ENCODE data around the gene UBE2M. TPM values are rescaled to one million over a fixed set of nuclear protein-coding genes. Genes with fewer than 3 reads are reported as not detected.
"Not testable (repeated sequence)": the region's sequence is repeated elsewhere in the genome, so short reads cannot be mapped to it uniquely, and the experiment has no call there.

Gene UBE2M
- total RNA-seq, 1 donor = 54.4 TPM

GRCh38 chr19:58515259-58515658, 43.2 kb downstream of the UBE2M start:
- no peak for DNase-seq (ENCODE audit: low read depth in 2 of 3, low spot score in 2 of 3)

DNA sequence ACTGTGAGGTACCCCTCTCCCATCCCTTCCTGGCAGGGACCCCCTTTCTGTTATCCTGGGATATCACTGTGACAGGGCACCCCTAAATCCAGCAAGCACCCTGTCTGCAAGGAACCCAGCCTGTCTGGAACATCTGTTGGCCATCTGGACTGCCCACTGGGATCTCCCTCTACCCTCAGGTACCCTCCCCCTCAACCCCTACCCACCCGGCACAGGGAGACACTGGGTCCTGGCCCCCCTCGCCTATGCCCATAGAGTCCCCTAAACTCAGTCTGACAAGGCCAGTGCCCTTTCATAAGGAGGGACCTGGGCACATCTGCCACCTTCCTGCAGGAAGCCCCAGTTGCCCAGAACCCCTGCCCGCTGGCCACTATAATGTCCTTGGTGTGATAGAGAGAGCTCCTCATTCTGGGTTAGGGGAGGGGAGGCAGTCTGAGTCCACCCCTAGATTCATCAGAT, 43.8 kb downstream of the UBE2M start:
- no peak for DNase-seq (ENCODE audit: low read depth in 2 of 3, low spot score in 2 of 3)

GRCh38 chr19:58513694-58514563, 44.5 kb downstream of the UBE2M start:
- DNase-seq (ENCODE audit: low read depth in 2 of 3, low spot score in 2 of 3) = peak; percentile 92 to 97 (median 92)

DNA sequence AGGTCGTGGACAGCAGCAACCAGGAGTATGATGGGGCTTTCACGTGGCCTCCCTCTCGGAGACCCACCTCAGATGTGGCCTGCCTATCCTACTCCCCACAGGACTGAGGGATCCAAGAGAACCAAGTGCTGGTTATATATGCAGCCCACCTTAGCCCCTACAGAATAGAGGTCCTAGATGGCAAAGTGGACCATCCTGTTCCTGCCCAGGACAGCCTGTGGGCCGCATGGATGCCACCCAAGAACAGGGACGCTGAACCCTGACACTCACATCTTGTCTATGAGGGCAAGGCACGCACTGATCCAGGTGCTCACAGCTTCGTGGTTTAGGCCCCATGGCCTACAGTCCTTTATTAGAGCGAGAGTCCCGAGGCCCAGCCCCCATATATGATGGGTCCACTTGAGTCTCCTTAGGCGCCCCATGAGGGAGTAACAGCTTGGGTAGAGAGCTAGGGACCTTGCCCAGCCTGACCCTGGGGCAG, 45.2 kb downstream of the UBE2M start:
- DNase-seq (ENCODE audit: low read depth in 2 of 3, low spot score in 2 of 3) = no peak

DNA sequence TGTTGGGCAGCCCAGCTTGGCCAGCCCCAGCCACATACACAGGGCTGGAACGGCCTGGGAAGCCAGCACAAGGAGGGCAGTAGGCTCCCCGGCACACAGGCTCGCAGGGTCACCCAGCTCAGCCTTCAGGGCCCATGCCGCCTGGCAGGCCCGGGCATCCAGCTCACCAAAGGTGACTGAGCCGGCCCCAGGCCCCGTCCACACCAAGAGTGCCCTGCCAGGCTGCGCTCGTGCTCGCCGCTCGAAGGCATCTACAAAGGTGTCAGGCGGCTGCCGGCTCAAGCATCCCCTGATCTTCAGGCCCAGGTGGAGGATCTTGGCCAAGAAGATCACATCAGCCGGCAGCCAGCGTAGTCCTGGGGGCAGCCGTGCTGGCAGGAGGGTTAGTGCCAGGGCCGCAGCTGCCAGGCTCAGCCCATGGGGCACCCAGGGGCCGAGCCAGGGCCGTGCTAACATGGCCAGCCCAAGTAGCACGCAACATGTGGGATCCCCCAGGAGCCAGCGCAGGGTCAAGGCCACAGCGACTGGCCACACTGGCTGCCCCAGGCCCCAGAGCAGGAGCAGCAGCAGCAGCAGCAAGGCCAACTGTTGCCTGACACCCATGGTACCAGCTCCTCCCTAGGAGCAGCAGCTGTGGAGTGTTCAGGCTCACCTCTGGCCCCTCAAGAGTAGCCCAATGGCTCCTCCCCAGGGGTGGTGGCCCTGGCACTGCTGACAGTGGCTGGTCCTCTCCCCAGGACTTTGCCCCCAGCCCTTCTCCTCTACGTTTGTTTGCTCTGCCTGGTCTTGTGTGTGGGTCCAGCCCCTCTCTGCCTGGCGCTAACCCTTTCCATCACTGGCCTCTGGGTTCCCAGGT, 46.8 kb downstream of the UBE2M start, which contains the start of gene SLC27A5:
Gene SLC27A5, minus strand, starts transcription at position 640 of the 856 bp plus-strand sequence. Its CDS starts 37 bp downstream, at position 603.
- no peak for DNase-seq (ENCODE audit: low read depth in 2 of 3, low spot score in 2 of 3)

- no peak for DNase-seq (ENCODE audit: low read depth in 2 of 3, low spot score in 2 of 3)
Measured at GRCh38 chr19:58510084-58510862, 48.1 kb downstream of the UBE2M start.

GRCh38 chr19:58509731-58510083, 48.7 kb downstream of the UBE2M start:
- DNase-seq (ENCODE audit: low read depth in 2 of 3, low spot score in 2 of 3) = no peak

DNA sequence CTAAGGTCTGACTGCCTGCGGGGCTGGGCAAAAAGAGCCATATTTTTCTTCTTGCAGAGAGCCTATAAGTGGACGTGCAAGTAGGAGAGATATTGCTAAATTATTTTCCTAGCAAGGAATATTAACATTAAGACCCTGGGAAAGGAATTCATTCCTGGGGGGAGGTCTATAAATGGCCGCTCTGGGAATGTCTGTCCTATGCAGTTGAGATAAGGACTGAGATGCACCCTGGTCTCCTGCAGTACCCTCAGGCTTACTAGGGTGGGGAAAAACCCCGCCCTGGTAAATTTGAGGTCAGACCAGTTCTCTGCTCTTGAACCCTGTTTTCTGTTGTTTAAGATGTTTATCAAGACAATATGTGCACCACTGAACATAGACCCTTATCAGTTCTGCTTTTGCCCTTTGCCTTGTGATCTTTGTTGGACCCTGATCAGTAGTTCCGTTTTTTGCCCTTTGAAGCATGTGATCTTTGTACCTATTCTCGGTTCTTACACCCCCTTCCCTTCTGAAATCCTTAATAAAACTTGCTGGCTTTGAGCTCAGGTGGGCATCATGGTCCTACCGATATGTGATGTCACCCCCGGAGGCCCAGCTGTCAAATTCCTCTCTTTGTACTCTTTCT, 50.7 kb downstream of the UBE2M start:
- DNase-seq (ENCODE audit: low read depth in 2 of 3, low spot score in 2 of 3) = not testable (repeated sequence)

Small RNA genes lying within 50 kb of the gene (small RNA-seq; reads per million reads assigned to genes)
- gene MIR6807 (0.47 reads per million), gene RN7SL525P (not detected)

Other genes with a start within 250 kb of the UBE2M start
- gene ZSCAN22, start 231.6 kb downstream of the UBE2M start, total RNA-seq = 3.0 TPM
- gene A1BG, start 205.1 kb downstream of the UBE2M start, total RNA-seq = 10.0 TPM
- gene ZNF497, start 195.9 kb downstream of the UBE2M start, total RNA-seq = 4.8 TPM
- gene ZNF837, start 177.6 kb downstream of the UBE2M start, total RNA-seq = 6.2 TPM
- gene RPS5, start 171.3 kb downstream of the UBE2M start, total RNA-seq = 7,116 TPM
- 0.81 TPM for gene RNF225, start 163.0 kb downstream of the UBE2M start, total RNA-seq
- 11.3 TPM for gene ZNF584, start 150.0 kb downstream of the UBE2M start, total RNA-seq
- gene ZNF132, start 118.5 kb downstream of the UBE2M start, total RNA-seq = 5.9 TPM
- 19.1 TPM for gene ZNF324B, start 107.0 kb downstream of the UBE2M start, total RNA-seq
- gene ZNF324, start 91.5 kb downstream of the UBE2M start, total RNA-seq = 21.3 TPM
- gene ZNF446, start 82.3 kb downstream of the UBE2M start, total RNA-seq = 16.2 TPM
- 24.2 TPM for gene SLC27A5, start 46.6 kb downstream of the UBE2M start, total RNA-seq
- 14.3 TPM for gene ZBTB45, start 38.8 kb downstream of the UBE2M start, total RNA-seq
- gene TRIM28, start 14.5 kb downstream of the UBE2M start, total RNA-seq = 972 TPM
- 59.8 TPM for gene CHMP2A, start 3.5 kb downstream of the UBE2M start, total RNA-seq
- 58.7 TPM for gene MZF1, start 14.7 kb upstream of the UBE2M start, total RNA-seq

Measured in hematopoietic multipotent progenitor cell (in vitro differentiated cells).